Esophagus squamous epithelium (tissue), 4 donors: ENCODE measurements around the gene CARS2.

ENCODE experiments used
- POLR2A ChIP-seq, 4 donors: fragments of 450-650 bp; IDR thresholded peaks; one replicate each; pipeline ENCODE4 v1.6.1; 2017; ENCODE audit warnings: antibody characterized with exemption in 4 of 4, mild to moderate bottlenecking in 4 of 4, moderate library complexity in 3 of 4
- TF ChIP-seq, protein P1 (sequence below), 6 experiments: fragments of 450-650 bp in 4 of 6; fragments of 200-600 bp in 2 of 6; sonication (generic) in 2 of 6; IDR thresholded peaks; one replicate each; pipeline ENCODE4 v1.5.1; 2016 to 2019; ENCODE audit warnings: antibody characterized with exemption in 6 of 6, mild to moderate bottlenecking in 4 of 6, moderate library complexity in 4 of 6

GRCh38 chr13:110648146-110648819 is 57.6 kb downstream of the CARS2 start:
- TF ChIP-seq, protein P1, sequence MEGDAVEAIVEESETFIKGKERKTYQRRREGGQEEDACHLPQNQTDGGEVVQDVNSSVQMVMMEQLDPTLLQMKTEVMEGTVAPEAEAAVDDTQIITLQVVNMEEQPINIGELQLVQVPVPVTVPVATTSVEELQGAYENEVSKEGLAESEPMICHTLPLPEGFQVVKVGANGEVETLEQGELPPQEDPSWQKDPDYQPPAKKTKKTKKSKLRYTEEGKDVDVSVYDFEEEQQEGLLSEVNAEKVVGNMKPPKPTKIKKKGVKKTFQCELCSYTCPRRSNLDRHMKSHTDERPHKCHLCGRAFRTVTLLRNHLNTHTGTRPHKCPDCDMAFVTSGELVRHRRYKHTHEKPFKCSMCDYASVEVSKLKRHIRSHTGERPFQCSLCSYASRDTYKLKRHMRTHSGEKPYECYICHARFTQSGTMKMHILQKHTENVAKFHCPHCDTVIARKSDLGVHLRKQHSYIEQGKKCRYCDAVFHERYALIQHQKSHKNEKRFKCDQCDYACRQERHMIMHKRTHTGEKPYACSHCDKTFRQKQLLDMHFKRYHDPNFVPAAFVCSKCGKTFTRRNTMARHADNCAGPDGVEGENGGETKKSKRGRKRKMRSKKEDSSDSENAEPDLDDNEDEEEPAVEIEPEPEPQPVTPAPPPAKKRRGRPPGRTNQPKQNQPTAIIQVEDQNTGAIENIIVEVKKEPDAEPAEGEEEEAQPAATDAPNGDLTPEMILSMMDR (IDR thresholded peaks at IDR 0.05): no peak
- no peak for TF ChIP-seq POLR2A (IDR thresholded peaks at IDR 0.05)
